GM19455 (cell line): ENCODE data around the gene RAB3C.

Experiments used
- ATAC-seq: cut with Tn5 transposase; IDR thresholded peaks from one replicate; pipeline ENCODE4 v1.9.1; 2021; ENCODE audit not compliant: unreplicated experiment

RAB3C gene

DNA sequence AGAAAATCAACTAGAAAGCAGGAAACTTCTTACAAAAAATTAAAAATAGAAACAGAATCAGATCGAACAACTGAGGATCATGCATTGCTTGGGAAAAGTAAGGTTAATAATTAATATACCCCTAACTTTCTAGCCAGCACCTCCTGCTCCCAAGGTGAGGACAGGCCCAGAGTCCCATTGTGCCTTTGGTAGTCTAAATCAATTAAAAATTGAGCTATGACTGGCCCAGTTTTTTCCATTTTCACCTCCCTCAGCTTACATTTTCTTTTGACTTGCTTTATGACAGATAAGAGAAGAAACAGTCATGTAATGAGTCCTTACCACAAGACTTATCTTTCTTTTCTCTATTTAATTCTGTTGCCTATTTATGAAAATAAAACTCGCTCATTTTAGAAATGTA, 182.2 kb downstream of the RAB3C start:
- no peak for ATAC-seq

DNA sequence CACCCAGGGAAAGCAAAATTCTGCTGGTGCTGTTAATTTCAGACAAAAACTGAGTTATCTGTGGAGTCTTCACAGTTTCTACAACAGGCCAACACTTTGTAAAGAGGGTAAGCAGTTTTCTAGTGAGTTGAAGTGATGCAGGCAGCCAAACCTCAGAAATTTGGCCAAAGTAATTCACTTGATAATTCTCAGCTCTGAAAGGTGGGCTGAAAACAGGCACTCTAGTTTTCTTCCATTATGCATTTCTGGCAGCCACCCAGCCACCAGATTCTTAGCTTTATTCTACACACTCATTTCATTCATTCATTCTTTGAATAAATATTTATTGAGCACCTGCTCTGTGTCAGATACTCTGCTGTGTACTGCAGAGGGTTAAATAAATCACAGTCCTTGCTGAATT, 184.2 kb downstream of the RAB3C start:
- ATAC-seq, result no peak

- ATAC-seq, result no peak
These were observed 187.3 kb downstream of the RAB3C start for GRCh38 chr5:58770136-58770535.

- no peak for ATAC-seq
These were observed 188.9 kb downstream of the RAB3C start for GRCh38 chr5:58771796-58772195.

- no peak for ATAC-seq
These were observed 191.0 kb downstream of the RAB3C start for GRCh38 chr5:58773744-58774441.

DNA sequence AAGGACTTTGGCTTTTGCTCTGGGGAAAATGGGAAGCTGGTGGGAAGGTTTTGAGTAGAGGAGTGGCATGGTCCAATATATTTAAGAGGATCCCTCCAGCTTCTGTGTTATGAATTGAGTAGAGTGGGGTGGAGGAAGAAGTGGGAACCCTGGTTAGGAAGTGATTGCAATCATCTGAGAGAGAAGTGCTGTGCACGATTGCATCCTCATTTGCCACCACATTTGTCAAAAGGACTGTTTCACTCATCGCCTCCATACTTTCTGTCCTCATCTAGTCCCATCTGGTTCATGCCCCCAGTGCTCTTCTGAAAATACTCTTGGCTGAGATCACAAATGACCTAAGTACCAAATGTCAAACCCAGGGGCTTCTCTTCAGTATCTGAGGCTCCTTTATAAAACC, 192.1 kb downstream of the RAB3C start:
- no peak for ATAC-seq

GRCh38 chr5:58775701-58776262, 192.9 kb downstream of the RAB3C start:
- ATAC-seq, result no peak

- no peak for ATAC-seq
These were observed 193.7 kb downstream of the RAB3C start for GRCh38 chr5:58776559-58776958.

DNA sequence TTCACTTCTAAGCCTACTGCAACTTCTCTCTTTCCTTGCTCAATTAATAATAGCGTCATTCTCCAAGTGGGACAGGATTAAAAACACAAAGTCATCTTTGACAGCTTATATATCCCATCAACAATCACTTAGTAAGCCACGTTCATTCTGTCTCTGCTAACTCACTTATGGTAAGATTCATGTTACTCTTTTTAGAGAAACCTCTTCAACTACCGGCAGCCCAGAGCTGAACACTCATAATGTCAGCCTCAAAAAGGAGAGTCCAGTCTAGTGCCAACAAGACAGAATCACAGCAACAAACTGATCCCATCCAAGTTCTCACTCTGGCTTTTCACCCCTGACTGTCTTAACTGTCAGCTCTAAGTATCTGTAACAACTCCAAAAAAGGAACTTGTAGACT, 196.0 kb downstream of the RAB3C start:
- no peak for ATAC-seq

DNA sequence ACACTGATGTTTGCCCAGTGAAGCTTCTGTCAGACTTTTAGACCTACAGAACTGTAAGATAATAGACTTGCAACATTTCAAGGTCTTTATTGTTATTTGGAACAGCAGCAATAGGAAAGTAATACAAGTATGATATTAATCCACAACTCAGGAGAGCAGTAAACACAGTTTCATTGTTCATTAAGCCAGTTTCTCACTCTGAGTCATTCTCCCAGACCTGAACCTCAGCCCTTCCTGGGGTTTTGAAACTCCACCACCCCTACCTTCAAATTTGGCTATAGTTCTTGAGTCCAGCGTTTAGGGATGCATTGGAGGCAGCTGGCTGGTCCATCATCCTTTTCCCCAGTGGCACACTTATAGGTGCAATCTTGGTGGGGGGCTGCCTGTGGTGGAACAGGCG, 203.2 kb downstream of the RAB3C start:
- ATAC-seq, result no peak

DNA sequence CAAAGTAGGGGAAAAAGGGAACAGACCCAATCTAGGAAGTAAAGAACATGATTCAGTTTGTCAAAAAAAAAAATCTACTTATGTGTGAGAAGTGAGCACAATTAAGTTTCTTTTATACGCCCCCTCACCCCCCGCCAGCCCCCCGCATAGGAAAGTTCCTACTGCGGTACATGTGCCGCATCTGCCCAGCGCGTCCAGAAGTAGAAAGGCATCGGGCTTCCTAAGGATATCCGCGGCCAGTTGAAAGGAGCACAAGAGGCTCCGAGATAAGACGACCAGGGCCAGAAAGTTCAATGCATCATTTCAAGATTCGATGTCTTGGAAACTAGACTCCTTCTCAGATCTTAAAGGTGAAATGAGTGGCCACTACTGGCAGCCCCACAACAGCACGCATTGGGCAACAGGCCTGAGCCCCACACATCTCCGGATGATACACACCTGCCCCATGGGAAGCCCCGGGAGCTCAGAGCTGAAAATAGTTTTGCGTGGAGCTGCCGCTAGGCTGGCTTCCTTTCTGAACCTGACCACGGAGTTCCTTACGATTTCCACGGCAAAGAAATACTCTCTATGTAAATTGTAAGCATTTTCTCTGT, 203.9 kb downstream of the RAB3C start:
- ATAC-seq, result no peak

DNA sequence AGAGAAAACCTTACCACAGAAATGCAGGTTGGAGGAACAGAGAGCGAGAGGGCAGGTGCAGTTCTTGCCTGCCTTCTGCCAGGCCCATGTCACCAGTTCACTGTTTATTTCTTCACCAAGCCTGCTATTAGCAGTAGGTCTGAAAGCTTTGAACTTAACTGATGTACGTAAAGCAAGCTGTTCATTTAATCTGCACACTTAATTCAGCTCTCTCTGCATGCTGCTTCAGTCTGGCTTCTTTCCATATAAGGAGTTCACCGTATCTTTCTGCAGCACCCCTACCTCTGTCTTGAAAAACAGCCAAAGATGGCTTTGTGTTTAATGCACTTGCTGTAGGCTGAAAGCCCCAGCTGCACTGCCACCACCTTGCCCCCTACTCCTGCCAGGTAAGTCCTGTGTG, 205.1 kb downstream of the RAB3C start:
- ATAC-seq, result no peak

DNA sequence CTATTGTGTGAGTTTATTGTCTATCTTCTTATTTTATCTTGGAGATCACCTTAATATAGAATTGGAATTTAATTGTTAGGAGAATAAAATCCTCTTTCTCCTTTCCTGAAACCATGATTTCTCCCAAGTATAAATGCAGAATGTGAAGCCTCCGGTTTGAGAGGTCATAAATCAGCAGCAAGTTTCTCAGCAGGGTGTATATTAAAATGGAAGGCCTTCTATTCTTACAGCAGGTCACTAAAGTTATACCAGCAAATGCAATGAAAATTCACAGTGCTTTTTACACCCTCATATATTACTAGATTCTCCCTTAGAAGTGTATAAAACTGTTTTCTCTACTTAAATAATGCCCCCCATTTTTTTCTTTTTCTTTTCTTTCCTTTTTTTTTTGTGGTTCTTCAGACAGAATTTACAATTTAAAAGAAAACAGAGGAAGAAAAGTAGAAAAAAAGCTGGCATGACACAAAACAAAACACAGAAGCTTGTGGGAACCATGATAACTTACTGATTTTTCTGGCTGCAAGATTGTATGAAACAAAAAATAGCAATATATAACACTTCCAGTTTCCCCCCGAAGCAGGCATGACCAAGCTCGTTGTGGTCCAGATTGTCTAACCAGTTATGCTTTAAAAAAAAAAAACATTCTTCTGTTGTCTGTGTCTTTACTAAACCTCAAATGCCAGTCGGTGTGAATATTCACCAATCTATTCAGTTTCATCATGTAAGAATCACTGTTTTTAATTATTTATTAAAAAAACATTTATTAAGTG, 211.2 kb downstream of the RAB3C start:
- no peak for ATAC-seq

- no peak for ATAC-seq
These were observed 212.0 kb downstream of the RAB3C start for GRCh38 chr5:58794875-58795274.

- ATAC-seq, result no peak
These were observed 212.5 kb downstream of the RAB3C start for GRCh38 chr5:58795327-58795726.

DNA sequence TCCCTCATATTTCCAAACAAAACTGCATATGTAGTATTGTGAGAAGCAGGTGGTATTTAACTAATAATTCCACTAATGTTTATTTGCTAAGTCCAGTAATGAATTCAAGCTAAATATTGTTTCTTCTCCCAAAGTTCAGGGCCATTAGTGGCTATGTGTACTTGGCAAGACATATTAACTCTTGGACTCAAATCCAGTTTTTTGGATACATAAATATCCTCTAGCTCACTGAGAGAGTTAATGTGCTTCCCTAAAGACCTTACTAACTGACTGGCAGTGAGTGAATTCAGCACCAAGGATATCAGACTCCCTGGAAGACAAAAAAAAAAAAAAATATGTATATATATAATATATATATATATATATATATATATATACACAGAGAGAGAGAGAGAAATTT, 214.1 kb downstream of the RAB3C start:
- no peak for ATAC-seq

DNA sequence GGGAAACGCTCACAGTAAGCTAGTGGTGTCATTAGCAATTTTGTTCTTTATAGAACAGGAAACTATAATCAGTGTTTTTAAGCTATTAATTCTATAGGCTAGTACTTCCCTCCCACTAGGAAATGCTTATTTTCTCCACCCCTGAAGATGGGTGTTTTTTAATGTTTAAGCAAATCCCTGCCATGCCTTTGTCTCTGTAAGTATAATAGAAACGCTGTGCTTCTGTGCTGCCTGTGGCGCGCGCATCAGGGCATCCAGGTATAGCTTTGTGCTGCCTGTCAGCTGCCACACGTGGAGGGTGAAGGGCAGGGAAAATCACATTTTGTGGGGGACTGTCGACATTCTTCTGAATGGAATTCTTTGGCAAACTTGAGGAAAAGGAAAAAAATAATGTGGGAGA, 217.5 kb downstream of the RAB3C start:
- no peak for ATAC-seq

GRCh38 chr5:58800861-58801540, 218.1 kb downstream of the RAB3C start:
- no peak for ATAC-seq

GRCh38 chr5:58803056-58803455, 220.2 kb downstream of the RAB3C start:
- ATAC-seq, result no peak

GRCh38 chr5:58804291-58804690, 221.4 kb downstream of the RAB3C start:
- no peak for ATAC-seq

- no peak for ATAC-seq
These were observed 227.2 kb downstream of the RAB3C start for GRCh38 chr5:58810086-58810485.
